Measurements from ENCODE around the gene LEKR1. TPM values are rescaled to one million over a fixed set of nuclear protein-coding genes. Genes with fewer than 3 reads are reported as not detected.

LEKR1 gene
- total RNA-seq, 1 donor from 2014 or later, result under 0.01 TPM

GRCh38 chr3:157033001-157033400, 206.8 kb downstream of the LEKR1 start:
- no peak for TF ChIP-seq CTCF (IDR thresholded peaks at IDR 0.05; ENCODE audit: insufficient read depth, low read length, severe bottlenecking)
- Histone ChIP-seq H3K36me3 (ENCODE audit: control insufficient read depth, insufficient read depth, low read length) (no peaks in the 10 kb centered on the region), H3K4me3 (ENCODE audit: low read depth, low read length) (no peak overlapping the region), H3K27me3 (ENCODE audit: control insufficient read depth, insufficient read depth, low read length) (no peaks in the 10 kb centered on the region)
- FAIRE-seq (no peak), DNase-seq (ENCODE audit: low read depth) (no peak)

- Histone ChIP-seq H3K36me3 (ENCODE audit: control insufficient read depth, insufficient read depth, low read length) (no peaks in the 10 kb centered on the region), H3K4me3 (ENCODE audit: low read depth, low read length) (no peak overlapping the region), H3K27me3 (ENCODE audit: control insufficient read depth, insufficient read depth, low read length) (no peaks in the 10 kb centered on the region)
- FAIRE-seq (no peak), DNase-seq (ENCODE audit: low read depth) (peak; percentile 26)
- no peak for TF ChIP-seq CTCF (IDR thresholded peaks at IDR 0.05; ENCODE audit: insufficient read depth, low read length, severe bottlenecking)
These were observed 214.3 kb downstream of the LEKR1 start for GRCh38 chr3:157040456-157040855.

DNA sequence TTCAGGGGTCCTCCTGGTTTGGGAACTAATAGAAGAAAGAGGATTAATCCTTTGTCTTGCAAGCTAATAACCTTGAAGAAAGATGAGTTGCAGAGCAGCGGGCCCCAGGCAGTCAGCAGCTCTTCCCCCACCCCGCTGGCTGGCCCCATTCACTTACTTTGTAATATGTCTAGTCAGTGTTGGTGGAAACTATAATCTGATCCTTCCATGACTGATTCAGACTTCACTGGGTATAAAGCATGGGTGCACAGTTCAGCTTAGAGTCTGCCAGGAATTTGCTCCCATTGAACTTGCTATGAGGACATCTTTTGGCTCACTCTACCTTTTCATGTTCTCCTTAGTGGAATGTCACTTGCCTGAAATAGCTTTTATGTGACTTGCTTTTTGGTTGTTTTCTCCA, 216.1 kb downstream of the LEKR1 start:
- no peak overlapping the region for H3K4me3 ChIP-seq (ENCODE audit: low read depth, low read length)
- TF ChIP-seq CTCF (IDR thresholded peaks at IDR 0.05; ENCODE audit: insufficient read depth, low read length, severe bottlenecking), result no peak
- no peak for FAIRE-seq
- H3K27me3 ChIP-seq (ENCODE audit: control insufficient read depth, insufficient read depth, low read length), result no peaks in the 10 kb centered on the region
- H3K36me3 ChIP-seq (ENCODE audit: control insufficient read depth, insufficient read depth, low read length), result no peaks in the 10 kb centered on the region
- DNase-seq (ENCODE audit: low read depth), result no peak

DNA sequence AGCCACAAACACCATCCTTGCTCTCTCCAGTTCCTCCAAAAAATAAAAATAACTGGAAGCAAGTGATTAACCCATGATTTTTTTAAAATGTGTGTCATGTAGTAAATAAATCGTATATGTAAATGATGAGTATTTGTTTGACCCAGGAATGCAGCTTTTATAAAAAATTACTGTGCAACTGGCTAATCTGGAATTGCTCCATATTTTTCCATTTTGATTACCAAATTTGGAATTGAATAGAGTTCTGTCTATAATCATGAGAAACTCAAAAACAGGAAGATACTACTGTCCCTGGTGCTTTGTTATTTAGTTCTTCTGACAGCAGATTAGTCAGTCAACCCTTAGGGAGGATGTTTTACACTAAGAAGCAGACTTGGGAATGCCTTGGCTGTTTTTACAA, 217.6 kb downstream of the LEKR1 start:
- no peaks in the 10 kb centered on the region for H3K27me3 ChIP-seq (ENCODE audit: control insufficient read depth, insufficient read depth, low read length)
- no peak overlapping the region for H3K4me3 ChIP-seq (ENCODE audit: low read depth, low read length)
- H3K36me3 ChIP-seq (ENCODE audit: control insufficient read depth, insufficient read depth, low read length), result no peaks in the 10 kb centered on the region
- no peak for TF ChIP-seq CTCF (IDR thresholded peaks at IDR 0.05; ENCODE audit: insufficient read depth, low read length, severe bottlenecking)
- DNase-seq (ENCODE audit: low read depth), result no peak
- no peak for FAIRE-seq

GRCh38 chr3:157045238-157045850, 219.2 kb downstream of the LEKR1 start:
- Histone ChIP-seq H3K4me3 (ENCODE audit: low read depth, low read length) (no peak overlapping the region), H3K27me3 (ENCODE audit: control insufficient read depth, insufficient read depth, low read length) (no peaks in the 10 kb centered on the region), H3K36me3 (ENCODE audit: control insufficient read depth, insufficient read depth, low read length) (no peaks in the 10 kb centered on the region)
- no peak for TF ChIP-seq CTCF (IDR thresholded peaks at IDR 0.05; ENCODE audit: insufficient read depth, low read length, severe bottlenecking)
- no peak for DNase-seq (ENCODE audit: low read depth)
- FAIRE-seq, result no peak

DNA sequence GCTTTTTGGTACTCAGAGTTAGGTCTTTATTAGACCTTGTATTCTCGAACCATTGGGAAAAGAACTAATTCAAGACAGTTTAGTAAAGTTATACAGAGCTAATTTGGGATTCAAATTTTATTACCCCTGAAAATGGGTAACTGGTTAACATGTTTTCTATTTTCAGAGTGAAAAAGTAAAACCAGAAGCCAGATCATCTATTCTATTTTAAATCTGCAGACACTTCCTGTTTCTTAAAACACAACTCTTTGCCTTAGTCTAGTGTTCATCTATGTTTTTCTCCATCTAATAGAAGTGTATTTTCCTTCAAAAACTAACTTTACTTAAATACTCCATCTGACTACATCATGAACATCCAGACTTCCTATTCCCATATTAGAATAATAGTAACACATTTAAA, 220.4 kb downstream of the LEKR1 start:
- no peaks in the 10 kb centered on the region for H3K27me3 ChIP-seq (ENCODE audit: control insufficient read depth, insufficient read depth, low read length)
- H3K36me3 ChIP-seq (ENCODE audit: control insufficient read depth, insufficient read depth, low read length), result no peaks in the 10 kb centered on the region
- no peak overlapping the region for H3K4me3 ChIP-seq (ENCODE audit: low read depth, low read length)
- FAIRE-seq, result no peak
- no peak for DNase-seq (ENCODE audit: low read depth)
- TF ChIP-seq CTCF (IDR thresholded peaks at IDR 0.05; ENCODE audit: insufficient read depth, low read length, severe bottlenecking), result no peak
